ENCODE data around the gene MRPS6.

DNA sequence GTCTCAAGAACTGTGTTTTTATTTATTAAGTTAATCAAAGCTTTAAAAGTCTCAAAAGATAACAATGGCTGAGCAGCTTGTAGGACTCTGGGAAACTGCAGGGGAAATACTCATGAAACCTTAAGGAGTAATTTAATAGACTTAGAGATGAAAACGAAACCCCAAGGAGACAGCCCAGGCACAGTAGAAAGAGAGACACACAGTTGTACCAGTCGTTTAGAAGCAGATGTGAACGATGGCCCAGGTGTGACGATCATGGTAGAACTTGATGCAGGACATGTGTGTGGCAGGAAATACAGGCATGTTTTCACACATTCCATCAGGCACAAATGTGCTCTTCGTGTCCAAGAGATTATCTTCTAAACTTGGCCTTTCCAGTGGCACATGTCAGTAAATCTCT is 21.2 kb upstream of the MRPS6 start:
- TF ChIP-seq, protein P1, sequence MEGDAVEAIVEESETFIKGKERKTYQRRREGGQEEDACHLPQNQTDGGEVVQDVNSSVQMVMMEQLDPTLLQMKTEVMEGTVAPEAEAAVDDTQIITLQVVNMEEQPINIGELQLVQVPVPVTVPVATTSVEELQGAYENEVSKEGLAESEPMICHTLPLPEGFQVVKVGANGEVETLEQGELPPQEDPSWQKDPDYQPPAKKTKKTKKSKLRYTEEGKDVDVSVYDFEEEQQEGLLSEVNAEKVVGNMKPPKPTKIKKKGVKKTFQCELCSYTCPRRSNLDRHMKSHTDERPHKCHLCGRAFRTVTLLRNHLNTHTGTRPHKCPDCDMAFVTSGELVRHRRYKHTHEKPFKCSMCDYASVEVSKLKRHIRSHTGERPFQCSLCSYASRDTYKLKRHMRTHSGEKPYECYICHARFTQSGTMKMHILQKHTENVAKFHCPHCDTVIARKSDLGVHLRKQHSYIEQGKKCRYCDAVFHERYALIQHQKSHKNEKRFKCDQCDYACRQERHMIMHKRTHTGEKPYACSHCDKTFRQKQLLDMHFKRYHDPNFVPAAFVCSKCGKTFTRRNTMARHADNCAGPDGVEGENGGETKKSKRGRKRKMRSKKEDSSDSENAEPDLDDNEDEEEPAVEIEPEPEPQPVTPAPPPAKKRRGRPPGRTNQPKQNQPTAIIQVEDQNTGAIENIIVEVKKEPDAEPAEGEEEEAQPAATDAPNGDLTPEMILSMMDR (IDR thresholded peaks at IDR 0.05 in 4 of 5, conservative IDR thresholded peaks at IDR 0.05 in 1 of 5): no peak
- TF ChIP-seq POLR2A (IDR thresholded peaks at IDR 0.05): no peak

All from gastrocnemius medialis (tissue), 4 donors.